HepG2 (cell line): Measurements from ENCODE around the gene POU5F1. TPM values are rescaled to one million over a fixed set of nuclear protein-coding genes. Genes with fewer than 3 reads are reported as not detected.

Experiments
- CREB1 ChIP-seq, 2 experiments: fragments of 450-650 bp in 1 of 2; IDR thresholded peaks; 2 replicates each; pipeline ENCODE4 v1.6.1; 2016 to 2017; ENCODE audit warnings: control low read depth in 1 of 2, mild to moderate bottlenecking in 1 of 2, missing compliant biosample characterization in 1 of 2, missing genetic modification characterization in 1 of 2
- MTA1 ChIP-seq: sonication (generic); formaldehyde crosslinking; IDR thresholded peaks from 2 replicates; pipeline ENCODE4 v1.4.0; 2020; ENCODE audit warnings: missing genetic modification reagents, mild to moderate bottlenecking, borderline replicate concordance
- MXD1 ChIP-seq: sonication (generic); formaldehyde crosslinking; IDR thresholded peaks from 2 replicates; pipeline ENCODE4 v1.4.0; 2020; ENCODE audit warnings: mild to moderate bottlenecking, missing genetic modification reagents
- REL ChIP-seq: sonication (generic); formaldehyde crosslinking; conservative IDR thresholded peaks from 2 replicates; pipeline ENCODE4 v1.8.0; 2022; ENCODE audit warnings: mild to moderate bottlenecking, missing genetic modification reagents, moderate library complexity
- SOX6 ChIP-seq, 2 experiments: fragments of 450-650 bp in 1 of 2; sonication (generic) in 1 of 2; formaldehyde crosslinking in 1 of 2; IDR thresholded peaks; 2 replicates each; pipeline versions ENCODE4 v1.4.0 to v1.6.1; 2017 to 2020; ENCODE audit warnings: antibody characterized with exemption in 1 of 2, mild to moderate bottlenecking in 1 of 2, missing genetic modification reagents in 1 of 2
- SYNCRIP ChIP-seq: fragments of 200-400 bp; formaldehyde crosslinking; IDR thresholded peaks from 2 replicates; pipeline ENCODE4 v1.6.1; 2018; ENCODE audit warnings: mild to moderate bottlenecking, low read depth, low read length; ENCODE audit not compliant: insufficient read depth
- ZNF292 ChIP-seq: sonication (generic); formaldehyde crosslinking; IDR thresholded peaks from 2 replicates; pipeline ENCODE4 v1.8.1; 2022; ENCODE audit warnings: mild to moderate bottlenecking, low read depth, missing genetic modification reagents, borderline replicate concordance
- ZNF605 ChIP-seq: sonication (generic); formaldehyde crosslinking; IDR thresholded peaks from 2 replicates; pipeline ENCODE4 v1.8.0; 2022; ENCODE audit warnings: mild to moderate bottlenecking, missing genetic modification reagents
- ZNF629 ChIP-seq: sonication (generic); formaldehyde crosslinking; conservative IDR thresholded peaks from 2 replicates; pipeline ENCODE4 v1.5.0; 2020; ENCODE audit warnings: missing genetic modification reagents
- polyA plus RNA-seq, 8 experiments: library from polyadenylated mRNA; depleted of rRNA in 3 of 8; stranded (reverse) in 7 of 8; unstranded in 1 of 8; fragments of >200 nt; fragmentation: Illumina TruSeq in 4 of 8; extraction: Trizol in 4 of 8; gene quantifications; 2 replicates each; pipeline versions ENCODE4 v1.2.1 to v1.2.3, GENCODE V29; 2011 to 2016; ENCODE audit warnings: low read depth in 4 of 8, missing spikeins in 1 of 8, mixed read lengths in 1 of 8; ENCODE audit not compliant: insufficient read depth in 1 of 8
- total RNA-seq, 5 experiments: library from RNA; depleted of rRNA; stranded (reverse); fragments of >200 nt; fragmentation: Illumina TruSeq; extraction: Trizol; gene quantifications; 2 replicates each; pipeline ENCODE4 v1.2.3, GENCODE V29; 2016; ENCODE audit warnings: low read depth in 1 of 5
- TF ChIP-seq, protein P1 (sequence below), 2 experiments: fragments of 450-650 bp in 1 of 2; sonication (generic) in 1 of 2; formaldehyde crosslinking in 1 of 2; IDR thresholded peaks; 2 replicates each; pipeline versions ENCODE4 v1.6.1 to v1.8.0; 2016 to 2022; ENCODE audit warnings: antibody characterized with exemption in 1 of 2, mild to moderate bottlenecking in 1 of 2, missing genetic modification reagents in 1 of 2
- TF ChIP-seq, protein P2 (sequence below): sonication (generic); formaldehyde crosslinking; IDR thresholded peaks from 2 replicates; pipeline ENCODE4 v1.8.0; 2022; ENCODE audit warnings: mild to moderate bottlenecking, missing genetic modification reagents, moderate library complexity
- TF ChIP-seq, protein P3 (sequence below): sonication (generic); formaldehyde crosslinking; IDR thresholded peaks from 2 replicates; pipeline ENCODE4 v1.9.0; 2021; ENCODE audit warnings: missing genetic modification reagents, mild to moderate bottlenecking, borderline replicate concordance

Gene POU5F1
- total and polyA plus RNA-seq, 2 of the 13 experiments (the other 11 are each of a cell fraction or from before 2014, with no cell fraction given), result 2.5 to 7.2 TPM

DNA sequence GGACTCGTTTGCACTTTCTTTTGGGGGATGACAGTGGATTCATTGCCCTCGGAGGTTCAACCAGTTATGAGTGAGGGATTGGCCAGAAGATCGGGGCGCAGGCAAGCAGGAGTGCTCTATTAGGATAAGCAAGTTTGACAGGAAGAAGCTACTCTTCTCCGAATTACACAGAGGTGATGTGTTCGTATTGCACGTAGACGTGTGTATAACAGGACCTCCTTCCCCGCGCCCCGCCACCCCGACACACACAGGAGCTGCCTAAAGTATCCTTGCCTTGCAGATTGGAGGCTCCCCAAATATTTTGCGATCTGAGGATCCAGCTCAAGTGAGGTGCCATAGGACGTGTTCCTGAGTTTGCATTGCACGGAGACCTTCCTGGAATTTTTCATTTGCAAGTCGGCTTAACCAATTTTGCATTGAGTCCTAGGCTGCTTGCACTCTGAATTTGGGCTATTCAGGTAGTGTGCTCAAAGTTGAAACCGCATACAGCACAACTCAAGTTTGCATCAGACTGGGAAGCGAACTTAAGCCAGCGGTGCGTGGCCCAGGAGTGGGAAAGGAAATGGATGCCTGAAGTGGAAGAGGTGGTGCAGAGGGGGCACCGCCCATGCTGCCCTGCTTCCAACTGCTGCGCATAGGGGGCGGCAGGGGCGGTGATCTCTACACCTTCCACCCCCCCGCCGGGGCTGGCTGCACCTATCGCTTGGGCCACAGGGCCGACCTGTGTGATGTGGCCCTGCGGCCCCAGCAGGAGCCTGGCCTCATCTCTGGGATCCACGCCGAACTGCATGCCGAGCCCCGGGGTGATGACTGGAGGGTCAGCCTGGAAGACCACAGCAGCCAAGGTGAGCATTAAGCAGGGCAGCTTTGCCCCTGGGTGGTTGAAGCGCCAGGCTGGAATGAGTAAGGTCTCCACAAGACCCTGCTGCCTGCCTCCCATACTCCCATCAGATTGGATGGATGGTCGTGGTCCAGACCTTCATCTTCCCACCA is 11.3 kb downstream of the POU5F1 start (continued):
- TF ChIP-seq, protein P1, sequence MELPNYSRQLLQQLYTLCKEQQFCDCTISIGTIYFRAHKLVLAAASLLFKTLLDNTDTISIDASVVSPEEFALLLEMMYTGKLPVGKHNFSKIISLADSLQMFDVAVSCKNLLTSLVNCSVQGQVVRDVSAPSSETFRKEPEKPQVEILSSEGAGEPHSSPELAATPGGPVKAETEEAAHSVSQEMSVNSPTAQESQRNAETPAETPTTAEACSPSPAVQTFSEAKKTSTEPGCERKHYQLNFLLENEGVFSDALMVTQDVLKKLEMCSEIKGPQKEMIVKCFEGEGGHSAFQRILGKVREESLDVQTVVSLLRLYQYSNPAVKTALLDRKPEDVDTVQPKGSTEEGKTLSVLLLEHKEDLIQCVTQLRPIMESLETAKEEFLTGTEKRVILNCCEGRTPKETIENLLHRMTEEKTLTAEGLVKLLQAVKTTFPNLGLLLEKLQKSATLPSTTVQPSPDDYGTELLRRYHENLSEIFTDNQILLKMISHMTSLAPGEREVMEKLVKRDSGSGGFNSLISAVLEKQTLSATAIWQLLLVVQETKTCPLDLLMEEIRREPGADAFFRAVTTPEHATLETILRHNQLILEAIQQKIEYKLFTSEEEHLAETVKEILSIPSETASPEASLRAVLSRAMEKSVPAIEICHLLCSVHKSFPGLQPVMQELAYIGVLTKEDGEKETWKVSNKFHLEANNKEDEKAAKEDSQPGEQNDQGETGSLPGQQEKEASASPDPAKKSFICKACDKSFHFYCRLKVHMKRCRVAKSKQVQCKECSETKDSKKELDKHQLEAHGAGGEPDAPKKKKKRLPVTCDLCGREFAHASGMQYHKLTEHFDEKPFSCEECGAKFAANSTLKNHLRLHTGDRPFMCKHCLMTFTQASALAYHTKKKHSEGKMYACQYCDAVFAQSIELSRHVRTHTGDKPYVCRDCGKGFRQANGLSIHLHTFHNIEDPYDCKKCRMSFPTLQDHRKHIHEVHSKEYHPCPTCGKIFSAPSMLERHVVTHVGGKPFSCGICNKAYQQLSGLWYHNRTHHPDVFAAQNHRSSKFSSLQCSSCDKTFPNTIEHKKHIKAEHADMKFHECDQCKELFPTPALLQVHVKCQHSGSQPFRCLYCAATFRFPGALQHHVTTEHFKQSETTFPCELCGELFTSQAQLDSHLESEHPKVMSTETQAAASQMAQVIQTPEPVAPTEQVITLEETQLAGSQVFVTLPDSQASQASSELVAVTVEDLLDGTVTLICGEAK (IDR thresholded peaks at IDR 0.05), result no peak
- TF ChIP-seq, protein P1 (CRISPR knock-in tag; IDR thresholded peaks at IDR 0.05), result no peak
- no peak for TF ChIP-seq SOX6 (IDR thresholded peaks at IDR 0.05)
- TF ChIP-seq SOX6 (CRISPR knock-in tag; IDR thresholded peaks at IDR 0.05), result no peak
- no peak for TF ChIP-seq CREB1 (IDR thresholded peaks at IDR 0.05)
- no peak for TF ChIP-seq CREB1 (CRISPR knock-in tag; IDR thresholded peaks at IDR 0.05)
- no peak for TF ChIP-seq ZNF605 (CRISPR knock-in tag)
- TF ChIP-seq, protein P2, sequence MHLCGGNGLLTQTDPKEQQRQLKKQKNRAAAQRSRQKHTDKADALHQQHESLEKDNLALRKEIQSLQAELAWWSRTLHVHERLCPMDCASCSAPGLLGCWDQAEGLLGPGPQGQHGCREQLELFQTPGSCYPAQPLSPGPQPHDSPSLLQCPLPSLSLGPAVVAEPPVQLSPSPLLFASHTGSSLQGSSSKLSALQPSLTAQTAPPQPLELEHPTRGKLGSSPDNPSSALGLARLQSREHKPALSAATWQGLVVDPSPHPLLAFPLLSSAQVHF (CRISPR knock-in tag), result no peak
- no peak; the same call in 1 of the 2 replicates for TF ChIP-seq REL (CRISPR knock-in tag)
- TF ChIP-seq MTA1, result no peak
- TF ChIP-seq SYNCRIP, result no peak
- TF ChIP-seq, protein P3, sequence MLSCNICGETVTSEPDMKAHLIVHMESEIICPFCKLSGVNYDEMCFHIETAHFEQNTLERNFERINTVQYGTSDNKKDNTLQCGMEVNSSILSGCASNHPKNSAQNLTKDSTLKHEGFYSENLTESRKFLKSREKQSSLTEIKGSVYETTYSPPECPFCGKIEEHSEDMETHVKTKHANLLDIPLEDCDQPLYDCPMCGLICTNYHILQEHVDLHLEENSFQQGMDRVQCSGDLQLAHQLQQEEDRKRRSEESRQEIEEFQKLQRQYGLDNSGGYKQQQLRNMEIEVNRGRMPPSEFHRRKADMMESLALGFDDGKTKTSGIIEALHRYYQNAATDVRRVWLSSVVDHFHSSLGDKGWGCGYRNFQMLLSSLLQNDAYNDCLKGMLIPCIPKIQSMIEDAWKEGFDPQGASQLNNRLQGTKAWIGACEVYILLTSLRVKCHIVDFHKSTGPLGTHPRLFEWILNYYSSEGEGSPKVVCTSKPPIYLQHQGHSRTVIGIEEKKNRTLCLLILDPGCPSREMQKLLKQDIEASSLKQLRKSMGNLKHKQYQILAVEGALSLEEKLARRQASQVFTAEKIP, result no peak
- no peak for TF ChIP-seq ZNF292 (CRISPR knock-in tag)
- TF ChIP-seq MXD1 (CRISPR knock-in tag), result no peak
- 0 out of 2 replicates have a peak, but pooled peaks have one; percentile 21 for TF ChIP-seq ZNF629 (CRISPR knock-in tag)
